OCI-LY1 (cell line): ENCODE measurements around the gene OLIG2.

Experiments
- H2AFZ ChIP-seq: fragments of 200-600 bp; sonication (generic), shearing (Covaris generic); 2 replicates; pipeline ENCODE4 v1.6.0; 2014; ENCODE audit warnings: antibody characterized with exemption, mild to moderate bottlenecking, low read length
- H3F3A ChIP-seq: fragments of 200-600 bp; sonication (generic), shearing (Covaris generic); 2 replicates; pipeline ENCODE4 v1.6.0; 2014; ENCODE audit warnings: mild to moderate bottlenecking, antibody characterized with exemption, low read length, moderate library complexity; ENCODE audit not compliant: insufficient read depth
- H3K27ac ChIP-seq: fragments of 200-600 bp; sonication (generic); 2 replicates; pipeline ENCODE4 v1.5.1; 2014; ENCODE audit warnings: low read length, mixed run types, mild to moderate bottlenecking, low read depth; ENCODE audit not compliant: poor library complexity, severe bottlenecking
- H3K27me3 ChIP-seq: fragments of 200-600 bp; sonication (generic); 2 replicates; pipeline ENCODE4 v1.6.0; 2014; ENCODE audit warnings: antibody characterized with exemption, mild to moderate bottlenecking, low read length, moderate library complexity; ENCODE audit not compliant: insufficient read depth
- H3K36me3 ChIP-seq: fragments of 200-600 bp; sonication (generic); 2 replicates; pipeline ENCODE4 v1.6.1; 2014; ENCODE audit warnings: mild to moderate bottlenecking, antibody characterized with exemption, low read length, moderate library complexity, mixed read lengths; ENCODE audit not compliant: insufficient read depth
- H3K4me1 ChIP-seq: fragments of 200-600 bp; sonication (generic); 2 replicates; pipeline ENCODE4 v1.5.1; 2014; ENCODE audit warnings: mild to moderate bottlenecking, low read length, moderate library complexity; ENCODE audit not compliant: insufficient read depth, severe bottlenecking
- H3K4me2 ChIP-seq: fragments of 200-600 bp; sonication (generic), shearing (Covaris generic); 2 replicates; pipeline ENCODE4 v1.6.1; 2014; ENCODE audit warnings: low read length
- H3K4me3 ChIP-seq: fragments of 200-600 bp; sonication (generic); 2 replicates; pipeline ENCODE4 v1.5.1; 2014; ENCODE audit warnings: low read length, low read depth, mild to moderate bottlenecking, mixed read lengths; ENCODE audit not compliant: poor library complexity, severe bottlenecking
- H3K79me2 ChIP-seq: fragments of 200-600 bp; shearing (Covaris generic); 2 replicates; pipeline ENCODE4 v1.6.1; 2016; ENCODE audit warnings: mixed run types, low read length, mixed read lengths; ENCODE audit not compliant: insufficient read depth
- H3K9ac ChIP-seq: fragments of 200-600 bp; sonication (generic), shearing (Covaris generic); 2 replicates; pipeline ENCODE4 v1.6.1; 2014; ENCODE audit warnings: mild to moderate bottlenecking, low read length, mixed read lengths
- H3K9me2 ChIP-seq: fragments of 200-600 bp; sonication (generic), shearing (Covaris generic); 2 replicates; pipeline ENCODE4 v1.6.1; 2014; ENCODE audit warnings: low read depth, mild to moderate bottlenecking, low read length, mixed read lengths
- H3K9me3 ChIP-seq: fragments of 200-600 bp; shearing (Covaris generic); 2 replicates; pipeline ENCODE4 v1.6.1; 2014; ENCODE audit warnings: low read length, mixed read lengths
- H4K20me1 ChIP-seq: fragments of 200-600 bp; sonication (generic), shearing (Covaris generic); 2 replicates; pipeline ENCODE4 v1.6.0; 2016; ENCODE audit warnings: mild to moderate bottlenecking, low read length; ENCODE audit not compliant: insufficient read depth
- EZH2 ChIP-seq: fragments of 200-600 bp; sonication (generic), shearing (Covaris generic); IDR thresholded peaks from 2 replicates; pipeline ENCODE4 v1.8.0; 2017; ENCODE audit warnings: borderline replicate concordance, mixed run types, mild to moderate bottlenecking, antibody characterized with exemption, low read length, moderate library complexity, mixed read lengths
- TF ChIP-seq, protein P1 (sequence below): fragments of 200-600 bp; sonication (generic), shearing (Covaris generic); IDR thresholded peaks from 2 replicates; pipeline ENCODE4 v1.5.1; 2017; ENCODE audit warnings: mild to moderate bottlenecking, antibody characterized with exemption, low read length, moderate library complexity, mixed read lengths

OLIG2 gene

DNA sequence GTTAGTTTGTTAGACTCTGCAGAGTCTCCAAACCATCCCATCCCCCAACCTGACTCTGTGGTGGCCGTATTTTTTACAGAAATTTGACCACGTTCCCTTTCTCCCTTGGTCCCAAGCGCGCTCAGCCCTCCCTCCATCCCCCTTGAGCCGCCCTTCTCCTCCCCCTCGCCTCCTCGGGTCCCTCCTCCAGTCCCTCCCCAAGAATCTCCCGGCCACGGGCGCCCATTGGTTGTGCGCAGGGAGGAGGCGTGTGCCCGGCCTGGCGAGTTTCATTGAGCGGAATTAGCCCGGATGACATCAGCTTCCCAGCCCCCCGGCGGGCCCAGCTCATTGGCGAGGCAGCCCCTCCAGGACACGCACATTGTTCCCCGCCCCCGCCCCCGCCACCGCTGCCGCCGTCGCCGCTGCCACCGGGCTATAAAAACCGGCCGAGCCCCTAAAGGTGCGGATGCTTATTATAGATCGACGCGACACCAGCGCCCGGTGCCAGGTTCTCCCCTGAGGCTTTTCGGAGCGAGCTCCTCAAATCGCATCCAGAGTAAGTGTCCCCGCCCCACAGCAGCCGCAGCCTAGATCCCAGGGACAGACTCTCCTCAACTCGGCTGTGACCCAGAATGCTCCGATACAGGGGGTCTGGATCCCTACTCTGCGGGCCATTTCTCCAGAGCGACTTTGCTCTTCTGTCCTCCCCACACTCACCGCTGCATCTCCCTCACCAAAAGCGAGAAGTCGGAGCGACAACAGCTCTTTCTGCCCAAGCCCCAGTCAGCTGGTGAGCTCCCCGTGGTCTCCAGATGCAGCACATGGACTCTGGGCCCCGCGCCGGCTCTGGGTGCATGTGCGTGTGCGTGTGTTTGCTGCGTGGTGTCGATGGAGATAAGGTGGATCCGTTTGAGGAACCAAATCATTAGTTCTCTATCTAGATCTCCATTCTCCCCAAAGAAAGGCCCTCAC, at the start of gene OLIG2:
OLIG2 (plus strand) TSS at position 447 of the 954 bp plus-strand sequence. CDS start 928 bp downstream, outside the sequence.
- Histone ChIP-seq H3K4me2 (no peak within 1 kb of the TSS), H3K9ac (no peak within 1 kb of the TSS), H3K36me3 (no peaks in the 10 kb centered on the region), H3K27me3 (no peaks in the 10 kb centered on the region; the same call in 1 of the 2 replicates), H3K27ac (no peak within 1 kb of the TSS), H3K4me1 (no peaks in the 10 kb centered on the region), H2AFZ (no peak within 1 kb of the TSS), H3K9me3 (no peaks in the 10 kb centered on the region), H3F3A (no peaks in the 10 kb centered on the region), H3K4me3 (no peak within 1 kb of the TSS), H4K20me1 (no peaks in the 10 kb centered on the region), H3K9me2 (no peaks in the 10 kb centered on the region), H3K79me2 (no peaks in the 10 kb centered on the region)
- TF ChIP-seq, protein P1, sequence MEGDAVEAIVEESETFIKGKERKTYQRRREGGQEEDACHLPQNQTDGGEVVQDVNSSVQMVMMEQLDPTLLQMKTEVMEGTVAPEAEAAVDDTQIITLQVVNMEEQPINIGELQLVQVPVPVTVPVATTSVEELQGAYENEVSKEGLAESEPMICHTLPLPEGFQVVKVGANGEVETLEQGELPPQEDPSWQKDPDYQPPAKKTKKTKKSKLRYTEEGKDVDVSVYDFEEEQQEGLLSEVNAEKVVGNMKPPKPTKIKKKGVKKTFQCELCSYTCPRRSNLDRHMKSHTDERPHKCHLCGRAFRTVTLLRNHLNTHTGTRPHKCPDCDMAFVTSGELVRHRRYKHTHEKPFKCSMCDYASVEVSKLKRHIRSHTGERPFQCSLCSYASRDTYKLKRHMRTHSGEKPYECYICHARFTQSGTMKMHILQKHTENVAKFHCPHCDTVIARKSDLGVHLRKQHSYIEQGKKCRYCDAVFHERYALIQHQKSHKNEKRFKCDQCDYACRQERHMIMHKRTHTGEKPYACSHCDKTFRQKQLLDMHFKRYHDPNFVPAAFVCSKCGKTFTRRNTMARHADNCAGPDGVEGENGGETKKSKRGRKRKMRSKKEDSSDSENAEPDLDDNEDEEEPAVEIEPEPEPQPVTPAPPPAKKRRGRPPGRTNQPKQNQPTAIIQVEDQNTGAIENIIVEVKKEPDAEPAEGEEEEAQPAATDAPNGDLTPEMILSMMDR = no peak
- no peak for TF ChIP-seq EZH2

DNA sequence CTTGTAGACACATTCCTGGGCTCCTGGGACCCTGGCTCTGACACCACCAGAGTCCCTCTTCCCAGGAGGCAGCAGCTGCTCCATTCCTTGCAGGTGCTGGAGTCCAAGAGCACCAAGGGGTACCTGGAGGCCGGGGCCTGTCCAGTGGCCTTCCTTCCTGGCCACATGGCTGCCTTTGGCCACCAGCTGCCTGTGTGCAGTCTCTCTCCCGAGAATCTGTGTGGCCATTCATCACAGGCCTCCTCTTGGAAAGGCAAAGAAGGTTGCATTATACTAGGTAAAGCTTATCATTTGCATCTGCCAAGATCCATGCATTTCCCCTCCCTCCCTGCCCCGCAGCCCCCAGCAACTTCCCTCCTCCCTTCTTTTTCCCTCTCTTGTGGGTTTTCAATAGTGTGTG, 48.9 kb upstream of the OLIG2 start:
- Histone ChIP-seq H3K9me3 (no peaks in the 10 kb centered on the region), H3F3A (no peaks in the 10 kb centered on the region), H4K20me1 (no peaks in the 10 kb centered on the region), H3K27ac (no peak overlapping the region), H3K4me3 (no peak overlapping the region), H3K4me2 (no peak overlapping the region), H3K4me1 (no peaks in the 10 kb centered on the region), H3K9ac (no peak overlapping the region), H3K9me2 (no peaks in the 10 kb centered on the region), H3K27me3 (no peaks in the 10 kb centered on the region), H3K79me2 (no peaks in the 10 kb centered on the region), H3K36me3 (no peaks in the 10 kb centered on the region), H2AFZ (no peak overlapping the region)
- TF ChIP-seq EZH2 = no peak
- TF ChIP-seq, protein P1 = no peak

DNA sequence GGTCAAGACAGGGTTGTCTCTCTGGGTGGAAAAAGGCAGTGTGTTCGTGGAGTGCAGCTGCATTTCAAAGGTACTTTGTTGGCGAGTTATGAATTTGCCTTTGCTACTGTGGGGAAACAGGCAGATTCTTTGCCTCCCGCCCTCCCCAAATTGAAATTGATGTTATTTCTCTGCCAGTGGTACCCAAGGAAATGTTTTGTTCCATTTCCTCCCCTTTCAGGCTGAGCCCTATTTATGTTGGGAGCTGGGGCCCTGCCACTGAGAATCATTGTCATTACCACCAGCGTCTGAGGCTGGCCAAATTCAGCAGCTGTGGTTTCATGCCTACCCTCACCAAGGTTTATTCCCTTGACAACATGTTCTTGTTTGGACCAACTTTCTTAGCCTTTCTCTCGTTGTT, 48.5 kb upstream of the OLIG2 start:
- Histone ChIP-seq H3K27me3 (no peaks in the 10 kb centered on the region), H3F3A (no peaks in the 10 kb centered on the region), H4K20me1 (no peaks in the 10 kb centered on the region), H3K4me2 (no peak overlapping the region), H3K9me2 (no peaks in the 10 kb centered on the region), H3K9me3 (no peaks in the 10 kb centered on the region), H3K79me2 (no peaks in the 10 kb centered on the region), H3K9ac (no peak overlapping the region), H3K36me3 (no peaks in the 10 kb centered on the region), H3K4me1 (no peaks in the 10 kb centered on the region), H3K4me3 (no peak overlapping the region), H2AFZ (no peak overlapping the region), H3K27ac (no peak overlapping the region)
- TF ChIP-seq, protein P1 = no peak
- no peak for TF ChIP-seq EZH2
